RWPE2 (cell line): Measurements from ENCODE around the gene NRXN2.
"Not testable (repeated sequence)": the region's sequence is repeated elsewhere in the genome, so short reads cannot be mapped to it uniquely, and the experiment has no call there.

Experiments used
- ATAC-seq: fragments of 200-7000 bp; cut with Tn5 transposase; 3 replicates; pipeline ENCODE4 v1.9.1; 2021; ENCODE audit warnings: low read depth
- DNase-seq: peaks from one replicate; pipeline ENCODE4 v3.0.0-alpha.2; 2020; ENCODE audit warnings: low spot score
- H3K27ac ChIP-seq: fragments of 450-650 bp; 2 replicates; pipeline ENCODE4 v1.5.1; 2017; ENCODE audit warnings: mild to moderate bottlenecking; ENCODE audit not compliant: poor library complexity, severe bottlenecking
- H3K27me3 ChIP-seq: fragments of 250-450 bp; sonication (Bioruptor Pico); 2 replicates; pipeline ENCODE4 v1.5.1; 2021; ENCODE audit warnings: mild to moderate bottlenecking, moderate library complexity; ENCODE audit not compliant: insufficient read depth, poor library complexity, severe bottlenecking
- H3K36me3 ChIP-seq: fragments of 250-450 bp; sonication (Bioruptor Pico); 2 replicates; pipeline ENCODE4 v1.5.1; 2020; ENCODE audit warnings: low read depth, mild to moderate bottlenecking, moderate library complexity
- H3K4me1 ChIP-seq: fragments of 250-450 bp; sonication (Bioruptor Pico); 2 replicates; pipeline ENCODE4 v1.5.1; 2021; ENCODE audit warnings: mild to moderate bottlenecking, moderate library complexity; ENCODE audit not compliant: insufficient read depth, poor library complexity, severe bottlenecking
- H3K4me3 ChIP-seq: fragments of 250-450 bp; sonication (Bioruptor Pico); 2 replicates; pipeline ENCODE4 v1.5.1; 2021; ENCODE audit warnings: mild to moderate bottlenecking, moderate library complexity; ENCODE audit not compliant: severe bottlenecking
- H3K9me3 ChIP-seq: fragments of 250-450 bp; sonication (Bioruptor Pico); 2 replicates; pipeline ENCODE4 v1.5.1; 2021; ENCODE audit warnings: mild to moderate bottlenecking, moderate library complexity; ENCODE audit not compliant: severe bottlenecking
- TF ChIP-seq, protein P1 (sequence below): fragments of 450-650 bp; IDR thresholded peaks from one replicate; pipeline ENCODE4 v1.5.1; 2017; ENCODE audit warnings: mild to moderate bottlenecking, moderate library complexity; ENCODE audit not compliant: poor library complexity, severe bottlenecking

NRXN2 gene

DNA sequence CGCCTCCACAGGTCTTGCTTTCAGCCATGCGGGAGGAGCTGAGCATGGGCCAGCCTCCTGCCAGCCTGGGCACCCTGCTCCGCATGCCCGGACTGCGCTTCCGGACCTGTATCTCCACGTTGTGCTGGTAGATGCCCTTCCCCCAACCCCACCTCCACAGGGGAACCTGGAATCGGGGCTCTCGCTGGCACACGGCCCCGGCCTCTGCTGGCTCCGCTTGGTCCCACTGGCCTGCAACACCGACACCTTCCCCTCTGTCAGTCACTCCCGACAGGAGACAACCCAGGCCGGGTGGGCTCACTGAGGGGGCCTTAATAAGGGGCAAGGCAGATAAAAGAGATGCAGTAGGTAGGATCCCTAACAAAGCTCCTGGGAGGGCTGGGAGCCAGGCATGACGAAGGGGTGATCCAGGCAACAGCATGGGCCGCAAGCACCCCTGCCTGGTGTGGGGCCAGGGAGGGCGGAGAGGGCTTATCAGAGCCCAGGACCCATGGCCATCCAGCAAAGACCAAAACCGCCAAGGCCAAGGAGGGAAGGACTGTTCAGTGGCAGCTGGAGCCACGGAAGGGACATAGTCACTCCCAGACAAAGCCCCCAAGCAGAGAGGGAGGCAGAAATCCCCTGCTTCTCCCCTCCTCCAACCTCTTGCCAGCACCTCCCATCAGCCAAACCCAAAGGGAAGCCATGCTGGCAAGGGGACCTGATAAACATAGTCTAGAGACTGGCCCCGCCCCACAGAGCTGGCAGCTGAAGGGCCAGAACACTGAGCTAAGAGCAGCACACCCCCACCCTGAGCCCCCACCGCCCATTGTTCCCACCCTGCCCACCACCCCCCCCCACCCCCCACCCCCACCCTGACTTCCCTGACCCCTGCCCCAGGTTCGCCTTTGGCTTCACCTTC, 124.0 kb downstream of the NRXN2 start:
- Histone ChIP-seq H3K4me3 (no peak overlapping the region), H3K27me3 (no peaks in the 10 kb centered on the region), H3K4me1 (no peaks in the 10 kb centered on the region), H3K27ac (no peak overlapping the region), H3K9me3 (no peaks in the 10 kb centered on the region), H3K36me3 (no peaks in the 10 kb centered on the region)
- no peak for DNase-seq
- TF ChIP-seq, protein P1, sequence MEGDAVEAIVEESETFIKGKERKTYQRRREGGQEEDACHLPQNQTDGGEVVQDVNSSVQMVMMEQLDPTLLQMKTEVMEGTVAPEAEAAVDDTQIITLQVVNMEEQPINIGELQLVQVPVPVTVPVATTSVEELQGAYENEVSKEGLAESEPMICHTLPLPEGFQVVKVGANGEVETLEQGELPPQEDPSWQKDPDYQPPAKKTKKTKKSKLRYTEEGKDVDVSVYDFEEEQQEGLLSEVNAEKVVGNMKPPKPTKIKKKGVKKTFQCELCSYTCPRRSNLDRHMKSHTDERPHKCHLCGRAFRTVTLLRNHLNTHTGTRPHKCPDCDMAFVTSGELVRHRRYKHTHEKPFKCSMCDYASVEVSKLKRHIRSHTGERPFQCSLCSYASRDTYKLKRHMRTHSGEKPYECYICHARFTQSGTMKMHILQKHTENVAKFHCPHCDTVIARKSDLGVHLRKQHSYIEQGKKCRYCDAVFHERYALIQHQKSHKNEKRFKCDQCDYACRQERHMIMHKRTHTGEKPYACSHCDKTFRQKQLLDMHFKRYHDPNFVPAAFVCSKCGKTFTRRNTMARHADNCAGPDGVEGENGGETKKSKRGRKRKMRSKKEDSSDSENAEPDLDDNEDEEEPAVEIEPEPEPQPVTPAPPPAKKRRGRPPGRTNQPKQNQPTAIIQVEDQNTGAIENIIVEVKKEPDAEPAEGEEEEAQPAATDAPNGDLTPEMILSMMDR = no peak
- ATAC-seq = no peak

DNA sequence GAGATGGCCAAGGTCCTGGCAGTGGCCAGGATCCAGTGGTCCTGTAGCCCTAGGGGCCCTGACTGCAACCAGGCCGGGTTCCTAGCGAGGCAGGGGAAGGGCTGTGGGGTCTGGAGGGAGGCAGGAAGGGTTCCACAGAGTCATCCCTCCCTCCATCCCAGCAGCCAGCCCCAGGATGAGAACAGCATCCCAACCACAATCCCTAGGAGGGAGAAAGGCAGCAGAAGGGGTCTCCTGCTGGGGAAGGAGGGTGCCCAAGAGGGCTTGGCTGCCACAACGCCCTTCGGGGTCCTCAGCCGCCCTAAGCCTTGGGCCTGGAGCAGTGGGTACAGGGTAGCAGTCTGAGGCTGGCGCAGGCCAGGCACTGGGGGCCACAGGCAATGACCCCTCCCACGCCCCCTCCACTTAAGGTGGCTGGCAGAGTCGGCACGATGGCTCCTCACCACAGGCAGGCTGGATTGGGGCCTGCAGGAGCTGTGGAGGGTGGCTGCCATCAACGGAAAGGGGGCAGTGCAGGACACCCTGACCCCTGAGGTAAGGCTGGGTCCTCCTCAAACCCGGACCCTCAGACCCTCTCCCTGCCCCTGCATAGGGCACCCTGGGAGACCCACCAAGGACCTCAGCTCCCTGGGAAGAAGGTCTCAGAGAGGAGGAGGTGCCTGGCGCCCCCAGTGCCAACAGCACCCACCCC, 124.7 kb downstream of the NRXN2 start:
- TF ChIP-seq, protein P1 = no peak
- H3K27ac ChIP-seq = no peak overlapping the region
- no peaks in the 10 kb centered on the region for H3K27me3 ChIP-seq
- H3K9me3 ChIP-seq = no peaks in the 10 kb centered on the region
- no peak for ATAC-seq
- H3K4me3 ChIP-seq = no peak overlapping the region
- H3K4me1 ChIP-seq = no peaks in the 10 kb centered on the region
- no peaks in the 10 kb centered on the region for H3K36me3 ChIP-seq
- DNase-seq = no peak

DNA sequence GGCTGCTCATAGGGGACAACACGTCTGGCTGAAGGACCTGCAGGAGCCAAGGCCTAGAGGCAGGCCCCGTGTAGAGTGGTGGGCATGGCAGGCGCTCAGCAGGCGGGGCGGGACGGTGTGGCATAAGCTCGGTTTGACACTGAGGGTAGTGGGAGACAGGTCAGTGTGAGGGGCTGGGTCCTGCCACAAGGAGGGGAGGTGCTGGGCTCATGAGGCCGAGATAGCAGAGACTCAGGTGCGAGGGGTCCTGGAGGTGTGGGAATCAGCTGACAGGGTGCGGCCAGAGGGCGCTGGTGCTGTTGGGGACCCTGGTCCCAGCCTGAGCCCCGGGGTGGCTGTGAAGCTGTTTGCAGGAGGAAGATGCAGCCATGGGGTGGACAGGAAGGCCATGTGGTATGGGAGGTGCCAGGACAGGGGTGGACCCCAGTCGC, 125.3 kb downstream of the NRXN2 start:
- ATAC-seq (no peak), DNase-seq (no peak)
- Histone ChIP-seq H3K4me1 (no peaks in the 10 kb centered on the region), H3K27me3 (no peaks in the 10 kb centered on the region), H3K9me3 (no peaks in the 10 kb centered on the region), H3K36me3 (no peaks in the 10 kb centered on the region), H3K27ac (no peak overlapping the region), H3K4me3 (no peak overlapping the region)
- TF ChIP-seq, protein P1 = no peak

DNA sequence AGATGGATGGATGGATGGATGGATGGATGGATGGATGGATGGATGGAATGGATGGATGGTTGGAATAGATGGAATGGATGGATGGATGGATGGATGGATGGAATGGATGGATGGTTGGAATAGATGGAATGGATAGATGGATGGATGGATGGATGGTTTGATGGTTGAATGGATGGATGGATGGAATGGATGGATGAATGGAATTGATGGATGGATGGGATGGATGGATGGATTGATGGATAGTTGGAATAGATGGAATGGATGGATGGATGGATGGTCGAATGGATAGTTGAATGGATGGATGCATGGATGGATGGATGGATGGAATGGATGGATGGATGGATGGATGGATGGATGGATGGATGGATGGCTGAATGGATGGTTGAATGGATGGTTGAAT, 127.1 kb downstream of the NRXN2 start:
- H3K27ac ChIP-seq, H3K4me3 ChIP-seq, DNase-seq, H3K36me3 ChIP-seq, ATAC-seq, H3K27me3 ChIP-seq, H3K9me3 ChIP-seq, H3K4me1 ChIP-seq: not testable (repeated sequence)

DNA sequence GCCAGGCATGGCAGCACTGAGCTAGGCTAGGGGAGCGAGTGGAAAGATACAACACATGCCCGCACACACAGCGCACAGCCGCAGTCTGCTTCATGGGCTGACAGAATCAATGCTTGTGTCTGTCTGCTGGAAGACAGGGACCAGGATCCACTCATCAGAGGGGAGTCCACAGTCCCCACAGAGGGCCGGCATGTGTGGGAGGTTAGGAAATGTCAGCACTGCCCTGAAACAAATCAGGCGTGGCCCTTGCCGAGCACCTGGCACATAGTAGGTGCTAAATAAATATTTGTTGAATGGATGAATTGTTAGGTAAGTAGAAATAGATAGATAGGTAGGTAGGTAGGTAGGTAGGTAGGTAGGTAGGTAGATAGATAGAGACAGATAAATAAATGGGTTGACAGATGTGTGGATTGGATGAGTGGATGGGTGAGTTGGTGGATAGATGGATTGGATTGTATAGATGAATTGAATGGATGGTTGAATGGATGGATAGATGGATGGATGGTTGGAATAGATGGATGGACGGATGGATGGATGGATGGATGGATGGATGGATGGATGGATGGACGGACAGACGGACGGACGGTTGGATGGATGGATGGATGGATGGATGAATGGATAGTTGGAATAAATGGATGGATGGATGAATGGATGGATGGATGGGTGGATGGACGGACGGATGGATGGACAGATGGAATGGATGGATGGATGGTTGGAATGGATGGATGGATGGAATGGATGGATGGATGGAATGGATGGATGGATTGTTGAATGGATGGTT, 128.6 kb downstream of the NRXN2 start:
- no peaks in the 10 kb centered on the region for H3K27me3 ChIP-seq

More for the DNA sequence above, 128.6 kb downstream of the NRXN2 start:
- H3K4me1 ChIP-seq = no peaks in the 10 kb centered on the region
- H3K27ac ChIP-seq = no peak overlapping the region
- H3K4me3 ChIP-seq = no peak overlapping the region
- DNase-seq (peak; percentile 30), ATAC-seq (no peak)
- TF ChIP-seq, protein P1 = no peak
- no peaks in the 10 kb centered on the region for H3K36me3 ChIP-seq
- no peaks in the 10 kb centered on the region for H3K9me3 ChIP-seq
